ENCODE data around the gene NMNAT2. TPM values are rescaled to one million over a fixed set of nuclear protein-coding genes. Genes with fewer than 3 reads are reported as not detected.
"Not testable (repeated sequence)": the region's sequence is repeated elsewhere in the genome, so short reads cannot be mapped to it uniquely, and the experiment has no call there.

Gene NMNAT2
- total RNA-seq, 1 experiment from 2014 or later: 8.2 TPM

GRCh38 chr1:183288583-183288982 lies 129.6 kb downstream of the NMNAT2 start:
- no peak for DNase-seq (ENCODE audit: low read depth)

DNA sequence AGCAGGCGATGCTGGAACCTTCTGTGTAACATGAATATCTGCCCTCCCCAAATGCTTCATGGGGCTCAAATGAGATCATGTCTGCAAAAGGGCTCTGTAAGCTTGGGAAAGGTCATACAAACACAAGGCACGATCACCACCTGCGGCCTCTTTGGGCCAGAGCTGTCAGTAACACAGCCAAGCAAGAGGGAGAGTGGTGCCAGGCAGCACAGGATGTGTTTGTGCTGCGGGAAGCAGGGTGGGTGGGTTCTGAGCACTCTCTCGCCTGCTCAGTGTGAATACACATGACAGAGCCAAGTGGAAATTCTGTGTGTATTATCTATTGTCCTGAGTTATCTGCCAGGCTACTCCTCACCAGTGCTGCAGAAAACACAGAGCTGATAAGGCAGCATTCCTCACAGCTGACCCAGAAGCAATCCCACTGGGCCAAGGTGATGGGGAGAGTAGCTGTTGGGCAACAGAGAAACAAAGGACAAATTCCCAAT lies 130.9 kb downstream of the NMNAT2 start:
- DNase-seq (ENCODE audit: low read depth): no peak

DNA sequence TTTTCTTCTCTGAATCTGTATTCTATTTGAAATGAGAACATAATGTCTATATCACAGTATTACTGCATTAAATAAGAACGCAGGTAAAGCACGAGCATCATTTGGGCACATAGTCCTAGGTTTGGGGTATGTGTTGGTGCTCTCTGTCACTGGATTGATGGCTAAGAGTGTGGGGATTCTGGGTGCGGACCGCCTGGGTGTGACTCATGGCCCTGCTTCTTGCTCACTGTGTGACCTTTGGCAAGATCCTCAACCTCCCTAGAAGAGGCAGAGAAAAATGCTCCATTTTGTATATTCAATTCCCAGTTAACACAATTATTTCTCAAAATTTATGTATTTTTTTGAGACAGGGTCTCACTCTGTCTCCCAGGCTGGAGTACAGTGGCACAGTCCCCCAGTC lies 132.4 kb downstream of the NMNAT2 start:
- peak; percentile 43 for DNase-seq (ENCODE audit: low read depth)

DNA sequence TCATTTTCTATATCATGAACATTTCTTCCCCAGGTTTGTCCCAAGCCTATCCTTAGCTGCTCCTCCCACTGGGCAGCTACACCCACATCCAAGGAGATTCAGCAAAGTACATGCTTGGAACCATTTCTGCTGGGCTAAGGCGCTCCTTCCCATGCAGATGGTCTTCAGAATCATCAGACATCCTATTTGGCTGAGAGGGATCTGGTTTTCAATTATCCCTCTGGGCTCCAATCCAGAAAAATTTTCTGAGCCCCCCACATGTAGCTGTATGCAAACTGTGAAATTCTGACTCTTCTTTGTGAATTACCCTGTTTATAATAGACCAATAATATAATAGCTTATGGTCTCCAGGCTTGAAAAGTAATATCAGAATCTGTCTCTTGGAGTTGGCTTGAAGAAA lies 132.9 kb downstream of the NMNAT2 start:
- no peak for DNase-seq (ENCODE audit: low read depth)

- DNase-seq (ENCODE audit: low read depth): no peak
Measured at GRCh38 chr1:183284086-183284485, 134.1 kb downstream of the NMNAT2 start.

- no peak for DNase-seq (ENCODE audit: low read depth)
Measured at GRCh38 chr1:183283286-183283685, 134.9 kb downstream of the NMNAT2 start.

GRCh38 chr1:183282101-183282855 lies 135.9 kb downstream of the NMNAT2 start:
- DNase-seq (ENCODE audit: low read depth): no peak

DNA sequence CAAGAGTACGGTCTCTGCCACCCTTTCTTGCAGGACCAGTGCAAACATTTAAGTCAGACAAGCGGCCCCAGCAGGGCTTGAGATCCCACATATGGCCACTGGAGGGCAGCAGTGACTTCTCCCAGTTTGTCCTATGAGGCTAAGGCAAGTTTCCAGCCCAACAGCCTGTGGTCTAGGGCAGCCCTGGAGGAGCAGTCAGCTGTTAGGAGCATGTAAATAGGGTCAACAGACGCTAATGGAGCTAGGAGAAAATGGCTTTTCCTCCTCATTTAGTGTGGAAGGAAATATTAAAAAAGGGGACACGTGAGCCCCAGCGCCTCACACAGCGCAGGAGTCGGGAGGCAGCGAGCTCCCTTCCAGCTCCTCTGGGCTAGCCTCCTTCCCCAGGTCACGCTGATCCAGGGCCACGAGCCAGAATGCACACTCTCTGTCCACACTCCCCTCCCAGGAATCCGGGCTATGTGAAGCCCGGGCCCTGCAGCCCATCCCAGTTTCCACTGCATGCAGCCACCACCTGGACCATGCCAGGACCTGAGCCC lies 136.6 kb downstream of the NMNAT2 start:
- peak; percentile 94 for DNase-seq (ENCODE audit: low read depth)

DNA sequence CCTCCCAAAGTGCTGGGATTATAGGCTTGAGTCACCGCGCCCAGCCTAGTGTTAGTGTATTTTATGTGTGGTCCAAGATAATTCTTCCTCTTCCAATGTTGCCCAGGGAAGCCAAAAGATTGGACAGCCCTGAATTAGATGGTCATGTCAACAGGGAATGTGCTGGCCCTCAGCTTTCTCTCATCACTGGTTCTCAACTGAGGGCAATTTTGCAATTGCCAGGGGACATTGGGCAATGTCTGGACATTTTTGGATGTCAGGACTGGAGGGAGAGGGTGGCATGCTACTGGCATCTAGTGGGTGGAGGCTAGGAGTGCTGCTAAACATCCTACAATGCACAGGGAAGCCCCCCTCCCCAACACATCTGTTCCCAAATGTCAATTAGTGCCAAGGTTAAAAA lies 137.1 kb downstream of the NMNAT2 start:
- DNase-seq (ENCODE audit: low read depth): peak; percentile 83

DNA sequence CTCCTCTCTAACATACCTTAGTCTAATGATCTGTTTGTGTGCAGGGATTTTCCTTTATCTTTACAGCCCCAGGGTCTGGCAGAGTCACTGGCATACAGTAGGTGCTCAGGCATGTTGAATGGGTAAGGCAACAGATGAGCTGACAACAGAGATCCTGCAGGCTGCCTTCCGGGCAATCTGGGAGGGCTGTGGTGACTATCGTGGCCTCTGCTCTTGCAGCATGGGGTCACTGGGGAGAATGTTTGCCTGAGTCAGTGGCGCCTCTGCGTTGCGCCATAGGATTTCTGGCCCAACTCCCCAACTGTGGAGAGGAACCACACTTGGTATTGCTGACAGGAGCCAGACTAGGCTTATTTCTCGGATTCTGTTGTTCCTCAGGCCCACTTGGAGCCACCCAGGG lies 138.3 kb downstream of the NMNAT2 start:
- peak; percentile 98 for DNase-seq (ENCODE audit: low read depth)

GRCh38 chr1:183278739-183279591 lies 139.2 kb downstream of the NMNAT2 start:
- peak; percentile 98 for DNase-seq (ENCODE audit: low read depth)

- DNase-seq (ENCODE audit: low read depth): peak; percentile 84
Measured at GRCh38 chr1:183277821-183278738, 140.1 kb downstream of the NMNAT2 start.

DNA sequence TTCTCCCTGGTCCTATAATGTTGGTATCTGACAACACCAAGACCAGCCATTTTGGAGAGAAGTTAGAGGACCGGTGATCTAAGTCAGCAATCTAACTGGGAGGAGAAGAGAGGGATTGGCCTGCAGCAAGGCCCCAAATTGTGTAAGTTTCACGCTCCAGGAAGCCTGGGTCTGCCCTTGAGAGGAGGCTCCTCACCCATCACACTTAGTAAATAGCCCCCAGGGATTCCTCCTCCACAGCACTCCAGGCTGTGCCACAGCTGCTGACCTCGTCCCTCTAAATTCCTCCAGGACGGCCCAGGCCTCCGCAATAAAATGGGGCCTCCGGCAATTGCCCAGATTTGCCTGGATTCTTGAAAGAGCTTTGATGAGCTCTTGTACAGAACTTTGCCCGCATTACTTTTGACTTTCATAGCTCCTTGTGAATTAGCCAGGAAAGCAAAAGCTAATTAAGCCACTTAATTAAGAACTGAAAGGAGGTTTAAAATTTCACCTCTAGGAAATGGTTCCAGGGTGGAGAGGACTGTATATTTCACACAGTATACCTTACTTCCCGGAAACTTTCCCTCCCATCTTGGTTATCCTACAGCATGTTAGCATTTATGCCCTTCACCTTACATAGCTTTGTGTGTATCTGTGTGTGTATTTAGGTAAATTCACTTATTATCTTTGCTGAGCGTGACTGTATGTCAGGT lies 141.6 kb downstream of the NMNAT2 start:
- DNase-seq (ENCODE audit: low read depth): peak; percentile 86

- DNase-seq (ENCODE audit: low read depth): no peak
Measured at GRCh38 chr1:183275322-183275721, 142.9 kb downstream of the NMNAT2 start.

DNA sequence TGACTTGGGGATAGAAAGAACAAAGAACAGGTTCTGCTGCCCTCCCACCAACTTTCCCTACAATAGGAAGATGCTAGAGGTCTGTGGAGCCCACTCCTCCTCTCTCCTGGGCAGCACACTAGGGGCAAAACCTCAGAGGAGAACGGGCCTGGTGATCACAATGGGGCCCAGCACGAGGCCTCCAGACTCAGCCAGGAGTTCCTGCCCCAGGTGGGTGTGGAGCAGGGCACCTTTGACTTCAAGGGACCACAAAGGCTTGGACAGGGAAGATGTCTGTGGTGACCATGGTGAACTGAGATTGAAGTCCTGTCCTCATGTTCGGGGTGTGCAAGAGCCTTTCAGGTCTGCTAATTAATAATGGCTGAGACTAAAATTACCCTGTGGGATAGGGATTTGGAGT lies 143.3 kb downstream of the NMNAT2 start:
- no peak for DNase-seq (ENCODE audit: low read depth)

- DNase-seq (ENCODE audit: low read depth): not testable (repeated sequence)
Measured at GRCh38 chr1:183273984-183274383, 144.2 kb downstream of the NMNAT2 start.

- peak; percentile 66 for DNase-seq (ENCODE audit: low read depth)
Measured at GRCh38 chr1:183273300-183273699, 144.9 kb downstream of the NMNAT2 start.

- DNase-seq (ENCODE audit: low read depth): peak; percentile 97
Measured at GRCh38 chr1:183272390-183272848, 145.8 kb downstream of the NMNAT2 start.

- DNase-seq (ENCODE audit: low read depth): peak; percentile 97
Measured at GRCh38 chr1:183270541-183271141, 147.5 kb downstream of the NMNAT2 start.

Data from M059J (cell line).